K562 (cell line): ENCODE measurements around the gene TMEM184A. TPM values are rescaled to one million over a fixed set of nuclear protein-coding genes. Genes with fewer than 3 reads are reported as not detected.

ENCODE experiments used
- ATAC-seq: fragments of 200-7000 bp; cut with Tn5 transposase; 3 replicates; pipeline ENCODE4 v1.9.1; 2020; ENCODE audit warnings: moderate library complexity
- BruUV-seq: library from RNA; stranded (reverse); fragments of 400-500 nt; replicated peaks from 2 replicates; lab custom pipeline; 2021; lab: Mats Ljungman, UMichigan
- CTCF ChIA-PET: fragments of 300-600 bp; formaldehyde crosslinking; extraction: SDS; loops from one replicate; lab custom pipeline; 2021; ENCODE audit warnings: low intra/inter-chr PET ratio; lab: Yijun Ruan, JAX
- POLR2A ChIA-PET: fragments of 300-600, 350-650 bp; sonication (Branson Sonifier 250); formaldehyde crosslinking; extraction: SDS; loops from one replicate; lab custom pipeline; 2021; ENCODE audit warnings: antibody characterized with exemption, inconsistent platforms; lab: Yijun Ruan, JAX
- DNase-seq, 4 experiments: peaks; one replicate each; pipeline versions ENCODE4 v3.0.0 to v3.0.0-alpha.2; 2011 to 2018; ENCODE audit warnings: low spot score in 3 of 4, mixed read lengths in 3 of 4; ENCODE audit errors: extremely low read depth in 1 of 4
- FAIRE-seq: peaks from 2 replicates; lab custom pipeline; 2011; peaks lifted over from hg19 to GRCh38; lab: Jason Lieb, UNC
- H2AFZ ChIP-seq: 2 replicates; pipeline ENCODE4 v1.6.0; 2011; ENCODE audit warnings: low read depth, low read length, control low read depth, inconsistent platforms
- H3K27ac ChIP-seq: fragments of 200-600 bp; 3 replicates; pipeline ENCODE4 v1.8.0; 2011; ENCODE audit warnings: low read depth, mild to moderate bottlenecking, control low read depth, inconsistent platforms, low read length, moderate library complexity, mixed read lengths; ENCODE audit errors: extremely low read depth
- H3K27me3 ChIP-seq, 2 experiments: fragments of 300-600 bp in 1 of 2; 2 replicates in 1 of 2; 3 replicates in 1 of 2; pipeline versions ENCODE4 v1.6.0 to v1.8.0; 2011; ENCODE audit warnings: inconsistent platforms in 2 of 2, low read length in 2 of 2, mild to moderate bottlenecking in 1 of 2, mixed read lengths in 1 of 2, moderate library complexity in 1 of 2; ENCODE audit not compliant: control insufficient read depth in 2 of 2, insufficient read depth in 2 of 2
- H3K36me3 ChIP-seq: fragments of 300-600 bp; 3 replicates; pipeline ENCODE4 v1.8.0; 2011; ENCODE audit warnings: mild to moderate bottlenecking, low read length, inconsistent platforms; ENCODE audit not compliant: control insufficient read depth, insufficient read depth
- H3K4me1 ChIP-seq, 2 experiments: fragments of 200-600 bp in 1 of 2; replicated peaks in 1 of 2; 2 replicates in 1 of 2; 3 replicates in 1 of 2; pipeline versions ENCODE4 v1.5.1 to v1.8.0; 2011; ENCODE audit warnings: inconsistent platforms in 2 of 2, low read length in 2 of 2, mild to moderate bottlenecking in 1 of 2, mixed read lengths in 1 of 2, moderate library complexity in 1 of 2; ENCODE audit not compliant: control insufficient read depth in 2 of 2, insufficient read depth in 2 of 2
- H3K4me2 ChIP-seq: 2 replicates; pipeline ENCODE4 v1.6.1; 2011; ENCODE audit warnings: low read length, control low read depth, inconsistent platforms, mixed read lengths; ENCODE audit not compliant: insufficient read depth
- H3K4me3 ChIP-seq: fragments of 200-600 bp; sonication (generic), shearing (Covaris generic); 2 replicates; pipeline ENCODE4 v1.5.1; 2016; ENCODE audit warnings: control low read depth, inconsistent platforms
- H3K79me2 ChIP-seq: fragments of 200-600 bp; 3 replicates; pipeline ENCODE4 v1.8.0; 2011; ENCODE audit warnings: low read length, inconsistent platforms; ENCODE audit not compliant: control insufficient read depth, insufficient read depth
- H3K9ac ChIP-seq, 2 experiments: 2 replicates each; pipeline versions ENCODE4 v1.6.0 to v1.6.1; 2011; ENCODE audit warnings: low read depth in 2 of 2, low read length in 2 of 2, control low read depth in 1 of 2, inconsistent platforms in 1 of 2, mild to moderate bottlenecking in 1 of 2, mixed read lengths in 1 of 2; ENCODE audit not compliant: insufficient read depth in 1 of 2
- H3K9me1 ChIP-seq: one replicate; pipeline ENCODE4 v1.6.0; 2011; ENCODE audit warnings: inconsistent platforms, mild to moderate bottlenecking, low read length, moderate library complexity; ENCODE audit not compliant: control insufficient read depth, insufficient read depth
- H3K9me3 ChIP-seq: replicated peaks from 2 replicates; pipeline ENCODE4 v1.5.1; 2011; ENCODE audit warnings: low read depth, low read length, inconsistent platforms; ENCODE audit not compliant: control insufficient read depth, insufficient read depth
- H4K20me1 ChIP-seq: replicated peaks from 2 replicates; pipeline ENCODE4 v1.6.1; 2011; ENCODE audit warnings: low read length, inconsistent platforms, mixed read lengths; ENCODE audit not compliant: control insufficient read depth, insufficient read depth
- COPS2 ChIP-seq: fragments of 450-650 bp; conservative IDR thresholded peaks from 2 replicates; pipeline ENCODE4 v1.6.1; 2016; ENCODE audit warnings: mild to moderate bottlenecking, moderate library complexity
- DMBX1 ChIP-seq: fragments of 250-450 bp; sonication (Bioruptor Pico); IDR thresholded peaks from 2 replicates; pipeline ENCODE4 v1.8.0; 2022; ENCODE audit warnings: inconsistent platforms, mild to moderate bottlenecking, moderate library complexity, borderline replicate concordance
- KHSRP ChIP-seq: fragments of 450-650 bp; IDR thresholded peaks from 2 replicates; pipeline ENCODE4 v1.6.1; 2017
- MBD2 ChIP-seq: sonication (generic); IDR thresholded peaks from 2 replicates; pipeline ENCODE4 v1.6.1; 2016; ENCODE audit warnings: low read depth, borderline replicate concordance
- NCOA2 ChIP-seq, 2 experiments: fragments of 450-650 bp; IDR thresholded peaks; 2 replicates each; pipeline ENCODE4 v1.6.1; 2018; ENCODE audit warnings: mild to moderate bottlenecking in 2 of 2, moderate library complexity in 1 of 2; ENCODE audit not compliant: partially characterized antibody in 2 of 2
- PHF20 ChIP-seq: fragments of 450-650 bp; IDR thresholded peaks from 2 replicates; pipeline ENCODE4 v1.6.1; 2018; ENCODE audit not compliant: partially characterized antibody
- PURB ChIP-seq: sonication (generic); formaldehyde crosslinking; IDR thresholded peaks from 2 replicates; pipeline ENCODE4 v1.9.0; 2021; ENCODE audit warnings: low read depth, mild to moderate bottlenecking, missing genetic modification reagents
- RBM15 ChIP-seq: fragments of 200-400 bp; formaldehyde crosslinking; IDR thresholded peaks from 2 replicates; pipeline ENCODE4 v1.6.1; 2018; ENCODE audit warnings: mild to moderate bottlenecking, low read length, moderate library complexity; ENCODE audit not compliant: insufficient read depth
- RBM34 ChIP-seq: fragments of 200-400 bp; formaldehyde crosslinking; IDR thresholded peaks from 2 replicates; pipeline ENCODE4 v1.6.1; 2018; ENCODE audit warnings: low read length, borderline replicate concordance; ENCODE audit not compliant: insufficient read depth
- RUNX1 ChIP-seq: sonication (generic); IDR thresholded peaks from 2 replicates; pipeline ENCODE4 v1.6.1; 2016; ENCODE audit warnings: antibody characterized with exemption, low read depth
- TFAM ChIP-seq: fragments of 250-450 bp; sonication (Bioruptor Pico); conservative IDR thresholded peaks from 2 replicates; pipeline ENCODE4 v1.5.0; 2021; ENCODE audit warnings: mild to moderate bottlenecking, moderate library complexity
- ZNF174 ChIP-seq: fragments of 250-450 bp; sonication (Bioruptor Pico); IDR thresholded peaks from 2 replicates; pipeline ENCODE4 v1.4.0; 2020; ENCODE audit warnings: mild to moderate bottlenecking
- ZNF707 ChIP-seq: fragments of 250-450 bp; sonication (Bioruptor Pico); conservative IDR thresholded peaks from 2 replicates; pipeline ENCODE4 v1.8.0; 2022; ENCODE audit warnings: inconsistent platforms, mild to moderate bottlenecking, moderate library complexity
- ZSCAN29 ChIP-seq: fragments of 450-650 bp; IDR thresholded peaks from 2 replicates; pipeline ENCODE4 v1.6.1; 2017
- WGBS: fragments of 100-300 bp; shearing (Covaris generic); methylation state at CpG from one replicate; pipeline ENCODE4 v1.1.6; 2016; ENCODE audit warnings: low coverage, mixed read lengths; ENCODE audit not compliant: insufficient coverage; ENCODE audit errors: missing lambda C conversion rate; 5-methylcytosine and 5-hydroxymethylcytosine counted together
- in situ Hi-C: fragments of 300-500 bp; cut with MboI; formaldehyde crosslinking; loops from 4 replicates; pipeline ENCODE4 v1.15.0; 2018; ENCODE audit warnings: inconsistent platforms, mixed read lengths
- intact Hi-C: fragments of 100-400 bp; cut with micrococcal nuclease; formaldehyde crosslinking; loops from 2 replicates; pipeline ENCODE4 v1.14.2; 2022
- polyA plus RNA-seq, 8 experiments: library from polyadenylated mRNA; depleted of rRNA in 4 of 8; stranded (reverse) in 5 of 8; unstranded in 3 of 8; fragments of >200 nt; fragmentation: Nextera tagmentation in 2 of 8; fragmentation: Illumina TruSeq in 1 of 8; extraction: Ambion mirVana in 2 of 8; extraction: Trizol in 1 of 8; gene quantifications; 2 replicates each; pipeline versions ENCODE4 v1.2.1 to v1.2.3, GENCODE V29; 2011 to 2014; ENCODE audit warnings: inconsistent platforms in 1 of 8, missing spikeins in 1 of 8
- total RNA-seq, 7 experiments: library from RNA; depleted of rRNA in 6 of 7; stranded (reverse); fragments of >200 nt in 6 of 7; fragmentation: Illumina TruSeq in 2 of 7; extraction: Trizol in 2 of 7; gene quantifications; 2 replicates each; pipeline versions ENCODE4 v1.2.1 to v1.2.3, GENCODE V29; 2011 to 2021; ENCODE audit warnings: low replicate concordance in 1 of 7
- TF ChIP-seq, protein P1 (sequence below), 2 experiments: fragments of 450-650 bp; IDR thresholded peaks; 2 replicates each; pipeline ENCODE4 v1.6.1; 2016; ENCODE audit warnings: mild to moderate bottlenecking in 2 of 2, borderline replicate concordance in 1 of 2, low read depth in 1 of 2, moderate library complexity in 1 of 2
- TF ChIP-seq, protein P2 (sequence below): sonication (generic); IDR thresholded peaks from 2 replicates; pipeline ENCODE4 v1.6.1; 2016

TMEM184A gene
- total and polyA plus RNA-seq, 9 of the 15 experiments (the other 6 are each of a cell fraction or from before 2014, with no cell fraction given) = 0.10 to 0.18 (median 0.11) TPM; not detected in 6

DNA sequence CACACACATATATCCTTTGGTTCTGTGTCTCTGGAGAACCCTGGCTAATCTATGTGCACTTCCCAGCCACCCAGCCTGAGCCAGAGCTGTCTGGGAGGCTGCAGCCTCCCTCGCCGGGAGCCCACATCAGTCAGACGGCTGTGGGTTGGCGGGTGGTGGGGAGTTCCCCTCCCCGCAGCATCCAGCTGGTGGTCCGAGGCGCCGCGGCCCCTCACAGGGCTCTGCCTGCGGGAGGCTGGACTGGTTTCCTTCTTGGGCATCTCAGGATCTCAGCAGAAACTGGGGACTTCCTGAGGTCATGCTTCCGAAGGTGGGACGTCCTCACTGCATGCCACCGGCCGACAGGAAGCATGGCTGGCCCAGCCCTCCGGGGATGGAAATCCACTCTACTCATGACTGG lies 35.9 kb upstream of the TMEM184A start:
- Histone ChIP-seq H3K27me3 (peaks cover 57 to 75% of the 10 kb centered on the region in 2 experiments), H3K27ac (no peak overlapping the region), H3K4me1 (peaks cover 0 to 21% of the 10 kb centered on the region in 2 experiments; a peak in 3 of 5 replicates), H3K9ac (no peak overlapping the region), H3K4me2 (no peak overlapping the region), H3K4me3 (no peak overlapping the region), H3K9me3 (no peaks in the 10 kb centered on the region), H3K79me2 (no peaks in the 10 kb centered on the region), H3K9me1 (no peaks in the 10 kb centered on the region), H4K20me1 (peaks cover 11% of the 10 kb centered on the region; the same call in 1 of the 2 replicates), H3K36me3 (no peaks in the 10 kb centered on the region), H2AFZ (no peak overlapping the region)
- FAIRE-seq (no peak), ATAC-seq (no peak), DNase-seq (no peak)
- WGBS = under 1% methylated on average over 14 of the region's 15 CpGs
- CTCF ChIA-PET = no interaction called here
- in situ Hi-C loops = no loop called here
- no TSS peak for BruUV-seq
- intact Hi-C loops = no loop called here
- POLR2A ChIA-PET = no interaction called here
- TF ChIP-seq RBM15 (no peak), DMBX1 (CRISPR knock-in tag) (no peak), NCOA2 (IDR thresholded peaks at IDR 0.05; ENCODE audit: partially characterized antibody in 2 of 2) (no peak), KHSRP (no peak), MBD2 (no peak), ZNF707 (CRISPR knock-in tag) (no peak), COPS2 (no peak), PURB (no peak), ZNF174 (no peak), ZSCAN29 (no peak), RBM34 (no peak), RUNX1 (no peak), PHF20 (no peak), TFAM (CRISPR knock-in tag) (no peak)
- TF ChIP-seq, protein P1, sequence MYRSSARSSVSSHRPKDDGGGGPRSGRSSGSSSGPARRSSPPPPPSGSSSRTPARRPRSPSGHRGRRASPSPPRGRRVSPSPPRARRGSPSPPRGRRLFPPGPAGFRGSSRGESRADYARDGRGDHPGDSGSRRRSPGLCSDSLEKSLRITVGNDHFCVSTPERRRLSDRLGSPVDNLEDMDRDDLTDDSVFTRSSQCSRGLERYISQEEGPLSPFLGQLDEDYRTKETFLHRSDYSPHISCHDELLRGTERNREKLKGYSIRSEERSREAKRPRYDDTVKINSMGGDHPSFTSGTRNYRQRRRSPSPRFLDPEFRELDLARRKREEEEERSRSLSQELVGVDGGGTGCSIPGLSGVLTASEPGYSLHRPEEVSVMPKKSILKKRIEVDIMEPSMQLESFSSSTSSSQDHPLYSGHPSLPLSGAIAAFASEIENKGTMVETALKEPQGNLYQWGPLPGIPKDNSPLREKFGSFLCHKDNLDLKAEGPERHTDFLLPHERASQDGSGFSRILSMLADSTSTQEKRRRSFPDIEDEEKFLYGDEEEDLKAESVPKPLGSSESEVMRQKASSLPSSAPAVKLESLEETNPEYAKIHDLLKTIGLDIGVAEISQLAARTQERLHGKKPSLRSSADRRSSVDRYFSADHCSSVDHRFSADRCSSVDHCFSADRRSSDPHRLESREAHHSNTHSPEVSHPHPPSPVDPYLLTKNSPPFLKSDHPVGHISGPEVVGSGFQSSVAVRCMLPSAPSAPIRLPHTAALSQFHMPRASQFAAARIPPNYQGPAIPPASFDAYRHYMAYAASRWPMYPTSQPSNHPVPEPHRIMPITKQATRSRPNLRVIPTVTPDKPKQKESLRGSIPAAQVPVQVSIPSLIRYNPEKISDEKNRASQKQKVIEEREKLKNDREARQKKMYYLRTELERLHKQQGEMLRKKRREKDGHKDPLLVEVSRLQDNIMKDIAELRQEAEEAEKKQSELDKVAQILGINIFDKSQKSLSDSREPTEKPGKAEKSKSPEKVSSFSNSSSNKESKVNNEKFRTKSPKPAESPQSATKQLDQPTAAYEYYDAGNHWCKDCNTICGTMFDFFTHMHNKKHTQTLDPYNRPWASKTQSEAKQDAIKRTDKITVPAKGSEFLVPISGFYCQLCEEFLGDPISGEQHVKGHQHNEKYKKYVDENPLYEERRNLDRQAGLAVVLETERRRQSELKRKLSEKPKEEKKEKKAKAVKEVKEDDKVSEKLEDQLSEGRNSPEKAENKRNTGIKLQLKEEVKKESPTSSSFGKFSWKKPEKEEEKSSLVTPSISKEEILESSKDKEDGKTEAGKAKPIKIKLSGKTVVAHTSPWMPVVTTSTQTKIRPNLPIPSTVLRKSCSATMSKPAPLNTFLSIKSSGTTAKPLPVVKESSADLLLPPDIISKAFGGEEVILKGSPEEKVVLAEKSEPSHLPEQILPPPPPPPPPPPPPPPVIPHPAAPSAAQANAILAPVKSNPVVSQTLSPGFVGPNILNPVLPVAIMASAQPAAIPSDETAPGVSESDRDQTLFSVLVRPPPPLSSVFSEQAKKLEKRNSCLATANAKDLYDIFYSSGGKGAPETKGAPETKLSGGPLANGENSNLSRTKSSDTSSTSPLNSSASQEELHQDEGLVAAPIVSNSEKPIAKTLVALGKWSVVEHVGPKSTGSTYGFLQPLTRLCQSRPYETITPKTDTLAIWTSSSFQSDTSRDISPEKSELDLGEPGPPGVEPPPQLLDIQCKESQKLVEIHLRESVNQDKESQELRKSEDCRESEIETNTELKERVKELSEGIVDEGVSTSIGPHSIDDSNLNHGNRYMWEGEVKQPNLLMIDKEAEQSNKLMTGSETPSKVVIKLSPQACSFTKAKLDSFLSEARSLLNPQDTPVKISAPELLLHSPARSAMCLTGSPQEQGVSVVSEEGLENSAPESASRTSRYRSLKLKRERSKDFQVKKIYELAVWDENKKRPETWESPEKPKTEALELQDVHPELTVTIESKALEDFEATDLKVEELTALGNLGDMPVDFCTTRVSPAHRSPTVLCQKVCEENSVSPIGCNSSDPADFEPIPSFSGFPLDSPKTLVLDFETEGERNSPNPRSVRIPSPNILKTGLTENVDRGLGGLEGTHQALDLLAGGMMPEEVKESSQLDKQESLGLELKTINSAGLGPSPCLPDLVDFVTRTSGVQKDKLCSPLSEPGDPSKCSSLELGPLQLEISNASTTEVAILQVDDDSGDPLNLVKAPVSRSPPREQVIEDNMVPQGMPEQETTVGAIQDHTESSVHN (IDR thresholded peaks at IDR 0.05; ENCODE audit: borderline replicate concordance in 1 of 2, low read depth in 1 of 2) = no peak
- TF ChIP-seq, protein P2, sequence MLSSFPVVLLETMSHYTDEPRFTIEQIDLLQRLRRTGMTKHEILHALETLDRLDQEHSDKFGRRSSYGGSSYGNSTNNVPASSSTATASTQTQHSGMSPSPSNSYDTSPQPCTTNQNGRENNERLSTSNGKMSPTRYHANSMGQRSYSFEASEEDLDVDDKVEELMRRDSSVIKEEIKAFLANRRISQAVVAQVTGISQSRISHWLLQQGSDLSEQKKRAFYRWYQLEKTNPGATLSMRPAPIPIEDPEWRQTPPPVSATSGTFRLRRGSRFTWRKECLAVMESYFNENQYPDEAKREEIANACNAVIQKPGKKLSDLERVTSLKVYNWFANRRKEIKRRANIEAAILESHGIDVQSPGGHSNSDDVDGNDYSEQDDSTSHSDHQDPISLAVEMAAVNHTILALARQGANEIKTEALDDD = no peak
